ENCODE data around the gene TRNT1.

The TRNT1 gene

DNA sequence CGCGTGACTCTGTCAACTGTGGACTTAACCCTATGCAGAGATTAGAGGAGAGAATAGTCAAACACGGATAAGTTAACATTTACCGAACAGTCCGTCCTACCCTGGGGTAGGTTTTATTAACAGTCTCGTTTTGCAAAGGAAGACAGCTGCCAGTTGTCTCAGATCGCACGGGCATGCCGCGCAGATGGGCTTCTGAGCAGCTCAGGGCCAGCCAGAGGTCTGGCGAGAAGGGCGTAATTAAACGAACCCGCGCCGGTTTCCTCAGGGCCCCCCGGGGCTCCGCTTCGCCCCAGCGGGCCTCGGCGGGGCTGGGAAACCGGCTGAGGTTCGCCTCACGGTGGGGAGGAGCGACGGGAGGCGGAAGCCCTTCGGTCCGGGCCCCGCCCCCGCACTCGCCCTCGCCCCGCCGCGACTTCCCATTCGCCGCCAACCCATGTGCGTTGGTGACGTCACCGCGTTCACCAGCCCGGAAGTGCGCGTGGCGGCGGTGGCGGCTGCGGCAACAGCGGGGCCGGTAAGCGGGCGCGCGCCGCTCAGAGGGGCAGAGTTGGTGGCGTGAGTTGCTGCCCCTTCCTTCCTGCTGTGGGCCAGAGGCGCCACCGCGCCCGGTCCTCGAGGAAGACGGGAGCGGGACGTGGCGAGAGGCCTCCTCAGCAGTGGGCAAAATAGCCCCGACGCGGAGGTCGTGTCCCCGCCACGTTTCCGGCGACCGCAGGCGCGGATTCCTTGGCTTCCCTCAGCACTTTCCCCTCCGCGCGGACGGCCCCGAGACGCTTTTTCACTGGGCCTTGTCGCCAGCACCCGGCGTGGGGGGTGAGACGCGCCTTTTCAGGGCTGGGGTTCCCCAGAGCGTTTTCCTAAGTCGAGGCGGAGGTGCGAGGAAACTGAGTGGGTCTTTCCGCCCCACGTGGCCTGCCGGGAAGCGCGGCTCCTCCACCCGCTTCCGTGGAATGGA, at the start of gene TRNT1:
TRNT1 (plus strand) TSS at position 464 of the 955 bp plus-strand sequence. CDS start 2,101 bp downstream, outside the sequence.
- DNase-seq (ENCODE audit: low read depth in 2 of 2): peak; percentile 97 to 98

DNA sequence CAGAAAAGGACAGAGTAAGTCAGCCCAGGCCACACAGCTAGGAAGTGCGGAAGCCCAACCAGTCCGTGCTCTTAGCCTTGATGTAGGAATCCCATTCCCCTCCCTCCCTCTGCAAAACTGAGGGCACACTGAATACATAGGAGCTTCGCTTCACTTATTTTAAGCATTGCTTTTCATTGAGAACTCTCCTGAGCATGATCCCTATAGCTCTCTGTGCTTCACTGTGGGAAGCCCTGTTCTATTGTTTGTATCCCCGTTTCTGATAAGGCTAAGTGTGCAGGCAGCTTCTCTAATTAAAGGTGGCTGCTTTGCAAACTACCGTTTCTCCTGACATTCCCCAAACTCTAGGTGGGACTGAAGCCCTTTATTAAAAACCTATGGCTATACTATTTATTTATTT, 46.4 kb upstream of the TRNT1 start:
- no peak for DNase-seq (ENCODE audit: low read depth in 2 of 2)

GRCh38 chr3:3081381-3082233, 45.1 kb upstream of the TRNT1 start:
- DNase-seq (ENCODE audit: low read depth in 2 of 2): no peak

DNA sequence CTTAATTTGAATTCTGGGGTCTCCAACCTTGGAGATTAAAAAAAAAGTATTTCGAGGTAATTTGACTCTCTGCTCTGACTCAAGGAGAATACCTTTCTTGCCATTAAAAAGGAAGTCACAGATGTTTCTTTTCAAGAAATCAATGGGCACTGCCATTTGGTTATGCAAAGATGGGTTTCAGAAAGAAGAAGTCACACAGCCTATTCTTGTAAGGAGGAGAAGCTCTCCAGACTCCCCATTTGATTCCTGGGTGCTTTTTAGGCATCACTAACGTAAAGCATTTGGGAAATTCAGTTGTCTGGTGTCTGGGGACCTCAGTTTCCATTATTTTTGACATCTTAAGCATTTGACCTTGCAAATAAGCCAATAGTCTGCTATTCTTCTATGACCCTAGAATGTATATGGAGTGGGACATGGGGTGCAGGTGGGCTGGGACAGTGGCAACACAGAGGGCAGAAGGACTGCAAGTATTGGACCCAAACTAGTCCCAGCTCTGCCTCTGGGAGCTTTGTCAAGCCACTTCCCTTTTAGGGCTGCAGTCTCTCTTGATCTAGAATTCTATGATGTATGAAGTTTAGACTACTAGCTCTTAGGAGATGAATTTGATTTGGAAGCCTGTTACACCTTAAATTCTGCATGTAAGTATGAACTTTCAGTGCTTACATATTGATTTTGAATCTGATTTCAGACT, 44.4 kb upstream of the TRNT1 start:
- DNase-seq (ENCODE audit: low read depth in 2 of 2): no peak

- no peak for DNase-seq (ENCODE audit: low read depth in 2 of 2)
These were observed 41.9 kb upstream of the TRNT1 start for GRCh38 chr3:3084890-3085289.

DNA sequence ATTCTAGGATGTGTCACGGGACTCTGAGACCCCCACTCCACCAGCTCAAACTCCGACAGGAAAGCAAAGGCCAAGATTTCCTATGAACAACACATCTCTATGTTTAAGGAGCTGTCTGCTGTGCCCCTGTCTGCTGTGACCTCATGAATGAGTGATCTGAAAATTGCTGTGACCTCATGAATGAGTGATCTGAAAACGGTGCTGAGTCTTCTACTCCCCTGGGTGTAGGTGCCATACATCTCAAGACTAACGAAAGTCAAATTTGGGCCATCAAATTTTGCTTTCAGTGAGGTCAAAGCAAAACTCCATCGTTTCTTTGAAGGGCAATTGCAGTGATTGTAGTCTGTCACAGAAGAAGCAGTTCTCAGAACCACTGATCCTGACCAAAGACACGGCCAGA, 41.0 kb upstream of the TRNT1 start:
- DNase-seq (ENCODE audit: low read depth in 2 of 2): no peak

GRCh38 chr3:3086239-3086638, 40.5 kb upstream of the TRNT1 start:
- DNase-seq (ENCODE audit: low read depth in 2 of 2): no peak

- DNase-seq (ENCODE audit: low read depth in 2 of 2): no peak
These were observed 39.5 kb upstream of the TRNT1 start for GRCh38 chr3:3087279-3087678.

- no peak for DNase-seq (ENCODE audit: low read depth in 2 of 2)
These were observed 38.8 kb upstream of the TRNT1 start for GRCh38 chr3:3087716-3088465.

- DNase-seq (ENCODE audit: low read depth in 2 of 2): no peak
These were observed 37.7 kb upstream of the TRNT1 start for GRCh38 chr3:3089017-3089416.

DNA sequence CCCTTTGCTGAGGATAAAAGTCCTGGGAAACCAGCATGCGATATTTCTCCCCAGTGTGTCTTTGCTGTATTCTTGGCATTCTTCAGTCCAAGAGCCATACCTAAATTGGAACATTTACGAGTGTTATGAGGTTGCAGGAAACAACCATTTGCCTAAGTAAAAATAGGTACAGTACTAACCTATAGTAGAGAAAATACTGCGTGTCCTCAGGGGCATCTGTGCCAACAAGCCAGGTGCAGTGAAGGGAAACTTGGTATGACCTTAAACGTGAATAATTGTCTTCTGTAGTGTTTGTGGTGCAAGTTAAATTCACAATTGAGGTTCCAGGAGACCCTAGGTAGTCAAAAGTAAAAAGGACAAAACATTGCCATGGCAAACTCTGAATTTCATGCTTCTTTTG, 28.8 kb upstream of the TRNT1 start:
- DNase-seq (ENCODE audit: low read depth in 2 of 2): no peak

DNA sequence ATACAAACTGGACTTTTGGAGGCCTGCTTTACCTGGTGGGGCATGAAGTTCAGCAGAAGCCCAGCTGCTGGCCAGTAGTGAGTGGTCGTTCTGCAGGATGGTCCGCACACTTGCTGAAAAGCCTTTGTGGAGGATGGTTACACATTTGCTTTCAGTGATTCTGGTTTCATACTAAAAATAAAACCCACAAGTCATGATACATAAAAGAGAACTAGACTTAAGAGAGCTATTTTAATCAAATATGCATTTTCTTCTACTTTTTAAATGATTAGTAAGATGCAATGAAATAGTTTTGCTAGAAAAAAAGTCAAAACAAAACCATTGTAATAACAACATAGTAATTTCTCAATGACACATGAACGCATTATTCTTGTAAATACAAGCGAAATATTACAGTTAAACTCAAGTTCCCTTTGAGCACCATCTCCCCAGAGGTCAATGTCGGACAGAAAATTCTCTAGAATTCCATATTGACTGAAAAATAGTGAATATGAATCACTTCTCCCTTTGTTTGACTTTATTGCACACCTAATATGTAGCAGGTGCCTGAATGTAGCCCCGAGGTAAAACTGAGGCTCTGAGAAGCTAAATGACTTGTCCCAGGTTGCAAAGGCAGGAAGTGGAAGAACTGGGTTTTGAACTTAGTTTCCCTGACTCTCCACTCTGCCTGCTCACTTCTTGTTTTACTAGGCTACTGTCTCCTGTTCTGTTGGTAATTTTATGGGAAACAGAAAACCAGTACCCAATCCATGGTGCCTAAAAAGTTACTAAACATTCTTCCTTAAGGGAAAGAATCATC, 24.9 kb upstream of the TRNT1 start:
- no peak for DNase-seq (ENCODE audit: low read depth in 2 of 2)

- no peak for DNase-seq (ENCODE audit: low read depth in 2 of 2)
These were observed 24.0 kb upstream of the TRNT1 start for GRCh38 chr3:3102751-3103150.

- DNase-seq (ENCODE audit: low read depth in 2 of 2): no peak
These were observed 21.5 kb upstream of the TRNT1 start for GRCh38 chr3:3105246-3105645.

- DNase-seq (ENCODE audit: low read depth in 2 of 2): no peak
These were observed 20.9 kb upstream of the TRNT1 start for GRCh38 chr3:3105815-3106214.

- no peak for DNase-seq (ENCODE audit: low read depth in 2 of 2)
These were observed 19.6 kb upstream of the TRNT1 start for GRCh38 chr3:3107181-3107580.

DNA sequence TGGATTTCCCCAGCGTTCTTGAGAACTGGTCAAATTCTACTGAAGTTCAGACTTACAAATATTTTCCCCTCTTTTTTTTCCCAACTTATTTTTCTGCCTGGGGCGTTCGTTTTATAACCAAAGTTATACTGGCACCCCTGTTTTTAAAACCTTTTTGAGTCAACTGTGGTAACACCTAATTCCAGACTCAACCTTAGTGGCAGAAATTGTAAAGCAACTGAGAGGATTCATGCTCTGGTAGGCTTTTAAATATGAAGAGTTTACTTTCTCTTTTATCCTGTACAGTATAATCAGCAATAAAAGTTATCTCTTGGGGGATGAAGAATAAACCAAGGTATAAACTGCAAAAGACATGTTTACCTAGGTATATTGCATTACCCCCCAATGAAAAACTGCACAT, 18.9 kb upstream of the TRNT1 start:
- no peak for DNase-seq (ENCODE audit: low read depth in 2 of 2)

- no peak for DNase-seq (ENCODE audit: low read depth in 2 of 2)
These were observed 17.1 kb upstream of the TRNT1 start for GRCh38 chr3:3109407-3110298.

DNA sequence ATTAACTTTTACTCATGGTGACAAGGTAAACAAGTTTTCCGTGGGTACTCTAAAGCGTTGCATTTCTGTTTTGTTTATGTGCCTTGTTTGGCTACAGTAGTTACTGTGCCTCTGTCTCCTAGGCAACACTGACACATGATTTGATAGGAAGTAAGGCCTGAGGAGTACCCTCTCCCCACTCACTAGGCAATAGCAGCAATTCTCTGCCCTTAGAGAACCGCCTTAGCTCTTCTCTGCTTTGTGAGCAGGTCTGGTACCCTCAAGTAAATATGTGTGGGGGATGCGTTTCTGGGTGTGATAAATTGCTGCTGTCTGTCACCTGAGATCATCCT, 16.5 kb upstream of the TRNT1 start, which contains the start of gene IL5RA:
IL5RA (minus strand) TSS at position 76 of the 332 bp plus-strand sequence. CDS start 5,390 bp downstream, outside the sequence.
- no peak for DNase-seq (ENCODE audit: low read depth in 2 of 2)

Measured in stimulated activated CD4-positive, alpha-beta T cell treated with anti-CD3 and anti-CD28 coated beads, Interleukin-1b, Interleukin-23, amount 100 ng/mL, for 4 hours (primary cell).